Measurements from ENCODE around the gene IDH3B. TPM values are rescaled to one million over a fixed set of nuclear protein-coding genes. Genes with fewer than 3 reads are reported as not detected.

IDH3B gene
- total RNA-seq, 4 donors from 2014 or later, result 101 to 141 (median 116) TPM

DNA sequence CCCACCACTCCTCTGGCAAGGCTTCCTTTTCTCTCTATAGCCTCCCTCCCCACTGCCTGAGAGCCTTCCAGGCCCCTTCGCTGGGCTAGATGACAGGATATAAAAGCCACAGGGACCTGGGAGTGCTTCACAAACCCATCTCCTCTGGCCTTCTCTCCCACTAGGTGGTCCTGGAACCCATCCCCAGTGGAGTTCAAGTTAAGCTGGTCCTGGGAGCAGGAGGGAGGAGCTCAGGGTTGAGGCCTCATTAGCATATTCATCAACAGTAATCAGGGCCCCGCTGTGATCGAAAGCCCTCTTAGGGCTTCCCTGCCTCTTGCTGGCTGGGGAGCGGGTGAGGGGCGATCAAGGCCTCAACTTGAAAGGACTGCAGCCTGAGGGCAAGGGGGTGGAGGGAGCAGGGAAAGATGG is 37.7 kb upstream of the IDH3B start:
- H3K36me3 ChIP-seq, result no peaks in the 10 kb centered on the region
- no peak for DNase-seq (ENCODE audit: low spot score in 2 of 2)
- TF ChIP-seq POLR2A (IDR thresholded peaks at IDR 0.05), result no peak
- no peak for TF ChIP-seq EP300 (IDR thresholded peaks at IDR 0.05)
- no peak for TF ChIP-seq CTCF (IDR thresholded peaks at IDR 0.05)
- no peaks in the 10 kb centered on the region for H3K4me1 ChIP-seq
- H3K27ac ChIP-seq, result no peak overlapping the region
- H3K9me3 ChIP-seq, result no peaks in the 10 kb centered on the region
- H3K4me3 ChIP-seq, result no peak overlapping the region
- 57 to 72% methylated on average over 5 of the region's 5 CpGs for WGBS, 2 donors
- H3K27me3 ChIP-seq, result no peaks in the 10 kb centered on the region

GRCh38 chr20:2700913-2701620 is 37.1 kb upstream of the IDH3B start:
- Histone ChIP-seq H3K9me3 (no peaks in the 10 kb centered on the region), H3K36me3 (no peaks in the 10 kb centered on the region), H3K4me3 (no peak overlapping the region), H3K27ac (no peak overlapping the region), H3K27me3 (no peaks in the 10 kb centered on the region), H3K4me1 (no peaks in the 10 kb centered on the region)
- no peak for TF ChIP-seq CTCF (IDR thresholded peaks at IDR 0.05)
- WGBS, 2 donors, result 35 to 37% methylated on average over 9 of the region's 9 CpGs
- no peak for DNase-seq (ENCODE audit: low spot score in 2 of 2)

- no peak for DNase-seq (ENCODE audit: low spot score in 2 of 2)
- H3K9me3 ChIP-seq, result no peaks in the 10 kb centered on the region
- WGBS, 2 donors, result 78 to 87% methylated on average over 5 of the region's 5 CpGs
Measured at GRCh38 chr20:2699775-2700413, 35.9 kb upstream of the IDH3B start.

DNA sequence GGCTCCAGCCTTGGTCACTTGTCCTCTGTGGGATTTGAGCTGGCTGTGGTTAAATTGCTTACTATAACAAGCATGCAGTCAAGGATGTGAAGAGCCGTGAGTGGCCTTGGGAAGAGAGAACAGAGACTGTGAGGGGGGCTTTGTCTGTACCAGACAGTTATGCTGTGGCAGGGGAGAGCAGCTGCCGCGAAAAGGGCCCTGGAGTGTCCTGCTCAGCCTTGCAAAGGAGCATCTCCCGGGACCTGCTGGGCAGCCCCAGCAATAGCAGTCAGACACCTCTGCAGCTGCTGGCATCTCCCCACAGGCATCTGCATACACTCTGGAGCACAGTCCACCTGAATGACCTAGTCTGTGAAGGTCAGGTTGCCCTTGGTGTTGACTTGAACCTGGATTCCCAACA is 34.9 kb upstream of the IDH3B start:
- Histone ChIP-seq H3K4me3 (no peak overlapping the region), H3K27me3 (peaks cover 0 to 21% of the 10 kb centered on the region in 2 donors), H3K27ac (no peak overlapping the region), H3K4me1 (peaks cover 0 to 7% (median 0%) of the 10 kb centered on the region in 4 donors), H3K9me3 (no peaks in the 10 kb centered on the region), H3K36me3 (no peaks in the 10 kb centered on the region)
- no peak for TF ChIP-seq EP300 (IDR thresholded peaks at IDR 0.05)
- TF ChIP-seq CTCF (IDR thresholded peaks at IDR 0.05), result no peak
- no peak for TF ChIP-seq POLR2A (IDR thresholded peaks at IDR 0.05)
- DNase-seq (ENCODE audit: low spot score in 2 of 2), result no peak
- 55 to 59% methylated on average over 4 of the region's 4 CpGs for WGBS, 2 donors

More at GRCh38 chr20:2699775-2700413, 35.9 kb upstream of the IDH3B start:
- peaks cover 0 to 12% of the 10 kb centered on the region in 2 donors for H3K27me3 ChIP-seq
- TF ChIP-seq POLR2A (IDR thresholded peaks at IDR 0.05), result no peak
- TF ChIP-seq CTCF (IDR thresholded peaks at IDR 0.05), result no peak
- TF ChIP-seq EP300 (IDR thresholded peaks at IDR 0.05), result no peak
- no peaks in the 10 kb centered on the region for H3K4me1 ChIP-seq
- no peak overlapping the region for H3K4me3 ChIP-seq
- H3K36me3 ChIP-seq, result no peaks in the 10 kb centered on the region
- no peak overlapping the region for H3K27ac ChIP-seq

DNA sequence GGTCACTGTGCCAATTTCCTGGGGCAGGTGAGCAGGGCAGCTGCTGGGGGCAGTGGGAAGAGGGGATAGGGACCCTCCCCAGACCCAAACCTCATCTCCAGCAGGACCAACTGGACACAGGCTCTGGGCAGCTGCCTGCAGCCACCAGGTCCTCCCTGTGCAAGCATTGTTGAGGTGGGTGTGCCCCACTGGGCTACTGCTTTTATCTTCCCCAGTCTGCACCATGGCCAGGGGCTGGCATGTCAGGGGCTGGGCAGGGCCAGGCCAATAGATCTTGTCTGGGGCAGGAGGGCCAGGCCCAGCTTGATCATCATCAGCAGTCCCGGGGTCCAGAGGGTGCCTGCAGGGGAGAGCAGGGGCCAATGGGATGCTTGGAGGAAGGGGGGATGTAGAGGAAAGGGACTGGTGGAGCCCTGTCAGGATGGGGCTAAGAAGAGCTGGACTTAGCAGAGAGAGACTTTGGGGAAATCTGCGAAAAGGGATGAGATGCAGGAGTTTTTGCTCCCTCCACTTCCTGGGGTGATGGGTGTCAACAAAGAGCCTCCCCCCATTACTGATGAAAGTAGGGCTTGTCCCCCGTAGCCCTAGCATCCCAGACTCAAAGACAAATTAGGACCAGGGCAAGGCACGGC is 34.3 kb upstream of the IDH3B start:
- no peak for TF ChIP-seq CTCF (IDR thresholded peaks at IDR 0.05)
- TF ChIP-seq POLR2A (IDR thresholded peaks at IDR 0.05), result no peak
- TF ChIP-seq EP300 (IDR thresholded peaks at IDR 0.05), result no peak
- Histone ChIP-seq H3K9me3 (no peaks in the 10 kb centered on the region), H3K36me3 (no peaks in the 10 kb centered on the region), H3K4me3 (no peak overlapping the region), H3K4me1 (peaks cover 0 to 13% (median 3%) of the 10 kb centered on the region in 4 donors), H3K27ac (no peak overlapping the region), H3K27me3 (peaks cover 0 to 27% of the 10 kb centered on the region in 2 donors)
- 60 to 67% methylated on average over 4 of the region's 4 CpGs for WGBS, 2 donors
- no peak for DNase-seq (ENCODE audit: low spot score in 2 of 2)
